Measurements from ENCODE around the gene LRRC3.

The LRRC3 gene

GRCh38 chr21:44423941-44424607, 31.2 kb upstream of the LRRC3 start:
- no peak for DNase-seq (ENCODE audit: low read depth)

- no peak for DNase-seq (ENCODE audit: low read depth)
Observed at GRCh38 chr21:44424608-44425306, 30.6 kb upstream of the LRRC3 start.

- no peak for DNase-seq (ENCODE audit: low read depth)
Observed at GRCh38 chr21:44425307-44425894, 29.9 kb upstream of the LRRC3 start.

- DNase-seq (ENCODE audit: low read depth) = no peak
Observed at GRCh38 chr21:44425895-44426662, 29.2 kb upstream of the LRRC3 start.

- no peak for DNase-seq (ENCODE audit: low read depth)
Observed at GRCh38 chr21:44426663-44427191, 28.6 kb upstream of the LRRC3 start.

GRCh38 chr21:44427241-44428120, 27.8 kb upstream of the LRRC3 start:
- DNase-seq (ENCODE audit: low read depth) = no peak

GRCh38 chr21:44428281-44428960, 26.9 kb upstream of the LRRC3 start:
- no peak for DNase-seq (ENCODE audit: low read depth)

GRCh38 chr21:44429894-44430293, 25.4 kb upstream of the LRRC3 start:
- no peak for DNase-seq (ENCODE audit: low read depth)

- DNase-seq (ENCODE audit: low read depth) = no peak
Observed at GRCh38 chr21:44431300-44431699, 24.0 kb upstream of the LRRC3 start.

GRCh38 chr21:44432841-44433790, 22.2 kb upstream of the LRRC3 start:
- DNase-seq (ENCODE audit: low read depth) = no peak

- no peak for DNase-seq (ENCODE audit: low read depth)
Observed at GRCh38 chr21:44433791-44434567, 21.3 kb upstream of the LRRC3 start.

GRCh38 chr21:44434568-44434925, 20.8 kb upstream of the LRRC3 start:
- DNase-seq (ENCODE audit: low read depth) = no peak

GRCh38 chr21:44434936-44435635, 20.2 kb upstream of the LRRC3 start:
- DNase-seq (ENCODE audit: low read depth) = no peak

GRCh38 chr21:44436111-44436611, 19.1 kb upstream of the LRRC3 start:
- DNase-seq (ENCODE audit: low read depth) = no peak

GRCh38 chr21:44436958-44437357, 18.4 kb upstream of the LRRC3 start:
- DNase-seq (ENCODE audit: low read depth) = no peak

GRCh38 chr21:44437371-44437695, 18.0 kb upstream of the LRRC3 start:
- no peak for DNase-seq (ENCODE audit: low read depth)

- DNase-seq (ENCODE audit: low read depth) = no peak
Observed at GRCh38 chr21:44437696-44438431, 17.4 kb upstream of the LRRC3 start.
